Common myeloid progenitor, CD34-positive (primary cell): ENCODE measurements around the gene APBA2.
A peak's percentile ranks its signal among the peaks of the same experiment; 100 is the strongest.

Source experiments
- CTCF ChIA-PET: fragments of 350-600 bp; sonication (Branson Sonifier 250); formaldehyde crosslinking; loops from one replicate; lab custom pipeline; 2021; ENCODE audit warnings: antibody characterized with exemption; lab: Charles Lee
- POLR2A ChIA-PET: fragments of 350-600 bp; sonication (Branson Sonifier 250); formaldehyde crosslinking; loops from one replicate; lab custom pipeline; 2021; ENCODE audit warnings: antibody characterized with exemption; lab: Charles Lee
- DNase-seq, 3 donors: peaks; one replicate each; pipeline versions ENCODE4 v3.0.0 to v3.0.0-alpha.2; 2013
- H3K27ac ChIP-seq, 2 experiments: 1 replicate in 1 of 2; 2 replicates in 1 of 2; pipeline ENCODE4 v1.7.0; 2013; ENCODE audit warnings: inconsistent platforms in 2 of 2, low read length in 2 of 2, mild to moderate bottlenecking in 2 of 2, low read depth in 1 of 2, moderate library complexity in 1 of 2; ENCODE audit not compliant: severe bottlenecking in 2 of 2, insufficient read depth in 1 of 2, poor library complexity in 1 of 2
- H3K27me3 ChIP-seq, 5 experiments: replicated peaks in 2 of 5; 1 replicate in 3 of 5; 2 replicates in 2 of 5; pipeline versions ENCODE4 v1.6.1 to v1.7.0; 2013; ENCODE audit warnings: low read length in 4 of 5, mild to moderate bottlenecking in 2 of 5, moderate library complexity in 2 of 5, inconsistent platforms in 1 of 5; ENCODE audit not compliant: insufficient read depth in 5 of 5, control insufficient read depth in 4 of 5
- H3K36me3 ChIP-seq, 4 experiments: 1 replicate in 2 of 4; 2 replicates in 2 of 4; pipeline versions ENCODE4 v1.6.1 to v1.7.0; 2013; ENCODE audit warnings: low read length in 3 of 4, control low read depth in 1 of 4, mild to moderate bottlenecking in 1 of 4; ENCODE audit not compliant: control insufficient read depth in 4 of 4, insufficient read depth in 4 of 4
- H3K4me1 ChIP-seq, 4 experiments: 1 replicate in 3 of 4; 2 replicates in 1 of 4; pipeline versions ENCODE4 v1.6.1 to v1.7.1; 2013; ENCODE audit warnings: low read length in 3 of 4, mild to moderate bottlenecking in 3 of 4, control low read depth in 1 of 4, inconsistent platforms in 1 of 4, moderate library complexity in 1 of 4; ENCODE audit not compliant: control insufficient read depth in 4 of 4, insufficient read depth in 4 of 4; ENCODE audit errors: control extremely low read depth in 1 of 4
- H3K4me3 ChIP-seq, 7 experiments: 1 replicate in 4 of 7; 2 replicates in 3 of 7; pipeline versions ENCODE4 v1.5.1 to v1.7.0; 2013; ENCODE audit warnings: mild to moderate bottlenecking in 7 of 7, low read length in 6 of 7, moderate library complexity in 6 of 7, inconsistent platforms in 2 of 7, low read depth in 2 of 7, control low read depth in 1 of 7; ENCODE audit not compliant: insufficient read depth in 4 of 7, control insufficient read depth in 1 of 7; ENCODE audit errors: extremely low read depth in 1 of 7
- H3K9me3 ChIP-seq, 5 experiments: 1 replicate in 4 of 5; 2 replicates in 1 of 5; pipeline versions ENCODE4 v1.6.1 to v1.7.1; 2013; ENCODE audit warnings: low read length in 4 of 5, mild to moderate bottlenecking in 2 of 5, inconsistent platforms in 1 of 5, low read depth in 1 of 5, moderate library complexity in 1 of 5; ENCODE audit not compliant: control insufficient read depth in 4 of 5, insufficient read depth in 2 of 5; ENCODE audit errors: control extremely low read depth in 1 of 5
- WGBS: methylation state at CpG from one replicate; pipeline ENCODE4 v1.1.5; 2013; ENCODE audit not compliant: insufficient coverage; 5-methylcytosine and 5-hydroxymethylcytosine counted together

APBA2 gene

DNA sequence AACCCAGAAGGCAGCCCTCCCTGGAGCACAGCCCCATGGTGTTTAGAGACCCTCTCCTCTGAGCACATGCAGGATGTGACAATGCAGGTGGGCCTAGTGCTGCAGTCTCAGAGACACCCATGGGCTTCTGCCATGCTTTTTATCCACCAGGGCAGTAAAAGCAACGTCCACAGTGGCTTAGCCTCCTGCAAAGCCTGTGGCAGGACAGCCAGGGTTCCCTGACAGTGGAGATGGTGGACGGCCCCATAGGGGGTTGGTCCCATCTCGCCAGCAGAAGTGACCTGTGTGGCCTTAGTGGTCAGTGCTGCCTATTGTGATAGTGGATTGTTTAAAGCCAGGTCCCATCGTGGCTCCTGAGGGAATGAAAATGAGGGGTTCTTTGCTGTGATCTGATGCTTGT is 46.6 kb downstream of the APBA2 start:
- Histone ChIP-seq H3K27ac (no peak overlapping the region), H3K4me3 (no peak overlapping the region), H3K9me3 (peaks cover 0 to 17% (median 8%) of the 10 kb centered on the region in 5 experiments), H3K36me3 (no peaks in the 10 kb centered on the region), H3K27me3 (peaks cover 0 to 78% (median 4%) of the 10 kb centered on the region in 5 experiments), H3K4me1 (peaks cover 0 to 20% (median 10%) of the 10 kb centered on the region in 4 experiments)
- no peak for DNase-seq
- 90% methylated on average over 4 of the region's 4 CpGs for WGBS
- CTCF ChIA-PET = no interaction called here
- POLR2A ChIA-PET = no interaction called here

GRCh38 chr15:28933710-28934445 is 48.1 kb downstream of the APBA2 start:
- ChIA-PET POLR2A (no interaction called here), CTCF (interaction anchor here (0.9 to 1.6 kb wide), 5 partner anchors 12 to 45 kb away, joined by 3 to 6 read pairs (median 3); no protein-coding TSS in a partner anchor)
- H3K27ac ChIP-seq = no peak overlapping the region
- no peak for DNase-seq
- H3K36me3 ChIP-seq = no peaks in the 10 kb centered on the region
- peaks cover 0 to 17% (median 8%) of the 10 kb centered on the region in 5 experiments for H3K9me3 ChIP-seq
- WGBS = 85% methylated on average over 6 of the region's 9 CpGs
- H3K27me3 ChIP-seq = peaks cover 0 to 70% (median 2%) of the 10 kb centered on the region in 5 experiments
- H3K4me3 ChIP-seq = no peak overlapping the region
- H3K4me1 ChIP-seq = peaks cover 2 to 34% (median 24%) of the 10 kb centered on the region in 4 experiments

DNA sequence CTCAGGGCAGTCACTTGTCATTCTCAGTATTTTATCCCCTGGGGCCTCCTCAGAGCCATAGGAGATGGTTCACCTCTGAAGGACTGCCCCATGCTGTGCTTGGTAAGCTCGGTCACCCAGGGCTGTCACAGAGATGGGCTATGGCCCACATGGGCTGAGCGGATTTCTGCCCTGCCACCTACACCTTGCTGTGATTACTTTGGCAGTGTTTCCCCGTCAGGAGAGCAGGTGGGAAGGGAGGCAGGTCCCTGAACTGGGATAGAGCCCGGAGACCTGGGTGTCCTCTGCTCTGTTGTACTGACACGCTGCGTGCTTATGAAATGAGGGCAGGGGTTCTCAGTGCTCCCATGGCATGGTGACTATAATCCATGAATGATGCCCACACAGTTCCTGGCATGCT is 48.9 kb downstream of the APBA2 start:
- ChIA-PET POLR2A (no interaction called here), CTCF (interaction anchor here (0.7 to 1.6 kb wide), 8 partner anchors 13 to 44 kb away, joined by 3 to 6 read pairs (median 3); no protein-coding TSS in a partner anchor)
- Histone ChIP-seq H3K4me1 (peaks cover 2 to 36% (median 25%) of the 10 kb centered on the region in 4 experiments), H3K4me3 (no peak overlapping the region), H3K27ac (no peak overlapping the region), H3K27me3 (peaks cover 0 to 68% (median 0%) of the 10 kb centered on the region in 5 experiments), H3K9me3 (peaks cover 0 to 19% (median 8%) of the 10 kb centered on the region in 5 experiments), H3K36me3 (no peaks in the 10 kb centered on the region)
- no peak for DNase-seq
- WGBS = 100% methylated on average over 6 of the region's 6 CpGs

- ChIA-PET CTCF (interaction anchor here (0.7 to 1.6 kb wide), 5 partner anchors 17 to 43 kb away, joined by 3 to 5 read pairs (median 4); no protein-coding TSS in a partner anchor), POLR2A (no interaction called here)
- Histone ChIP-seq H3K27ac (no peak overlapping the region), H3K9me3 (peaks cover 0 to 19% (median 8%) of the 10 kb centered on the region in 5 experiments), H3K36me3 (no peaks in the 10 kb centered on the region), H3K27me3 (peaks cover 0 to 67% (median 0%) of the 10 kb centered on the region in 5 experiments), H3K4me3 (no peak overlapping the region), H3K4me1 (peaks cover 2 to 36% (median 25%) of the 10 kb centered on the region in 4 experiments)
- 85% methylated on average over 6 of the region's 6 CpGs for WGBS
- peak in 2 of 3 donors; percentile 55 to 59 for DNase-seq
Observed at GRCh38 chr15:28935316-28935715, 49.5 kb downstream of the APBA2 start.

GRCh38 chr15:28936081-28936480 is 50.3 kb downstream of the APBA2 start:
- WGBS = 98% methylated on average over 8 of the region's 8 CpGs

GRCh38 chr15:28936481-28936881 is 50.7 kb downstream of the APBA2 start:
- H3K27me3 ChIP-seq = peaks cover 0 to 60% (median 0%) of the 10 kb centered on the region in 5 experiments
- ChIA-PET POLR2A (no interaction called here), CTCF (interaction anchor here (0.9 to 2.5 kb wide), 3 partner anchors 15 to 25 kb away, joined by 3 to 10 read pairs (median 4); no protein-coding TSS in a partner anchor)
- no peak overlapping the region for H3K27ac ChIP-seq
- no peak overlapping the region for H3K4me3 ChIP-seq
- H3K9me3 ChIP-seq = peaks cover 0 to 19% (median 8%) of the 10 kb centered on the region in 5 experiments
- DNase-seq = no peak
- 95% methylated on average over 9 of the region's 9 CpGs for WGBS
- H3K4me1 ChIP-seq = peaks cover 2 to 42% (median 26%) of the 10 kb centered on the region in 4 experiments
- no peaks in the 10 kb centered on the region for H3K36me3 ChIP-seq

More at GRCh38 chr15:28936081-28936480, 50.3 kb downstream of the APBA2 start:
- Histone ChIP-seq H3K9me3 (peaks cover 0 to 19% (median 8%) of the 10 kb centered on the region in 5 experiments), H3K27ac (no peak overlapping the region), H3K4me3 (no peak overlapping the region), H3K4me1 (peaks cover 2 to 38% (median 25%) of the 10 kb centered on the region in 4 experiments), H3K27me3 (peaks cover 0 to 61% (median 0%) of the 10 kb centered on the region in 5 experiments), H3K36me3 (no peaks in the 10 kb centered on the region)
- DNase-seq = no peak
- POLR2A ChIA-PET = no interaction called here
- CTCF ChIA-PET = interaction anchor here (0.9 to 2.5 kb wide), 5 partner anchors 14 to 25 kb away, joined by 3 to 10 read pairs (median 4); no protein-coding TSS in a partner anchor
